C1 segment of cervical spinal cord (tissue), 14 donors: Measurements from ENCODE around the gene RARA.

Experiments used
- DNase-seq, 14 donors: peaks; one replicate each; lab custom pipeline; 2025; lab: John Stamatoyannopoulos, UW

The RARA gene

DNA sequence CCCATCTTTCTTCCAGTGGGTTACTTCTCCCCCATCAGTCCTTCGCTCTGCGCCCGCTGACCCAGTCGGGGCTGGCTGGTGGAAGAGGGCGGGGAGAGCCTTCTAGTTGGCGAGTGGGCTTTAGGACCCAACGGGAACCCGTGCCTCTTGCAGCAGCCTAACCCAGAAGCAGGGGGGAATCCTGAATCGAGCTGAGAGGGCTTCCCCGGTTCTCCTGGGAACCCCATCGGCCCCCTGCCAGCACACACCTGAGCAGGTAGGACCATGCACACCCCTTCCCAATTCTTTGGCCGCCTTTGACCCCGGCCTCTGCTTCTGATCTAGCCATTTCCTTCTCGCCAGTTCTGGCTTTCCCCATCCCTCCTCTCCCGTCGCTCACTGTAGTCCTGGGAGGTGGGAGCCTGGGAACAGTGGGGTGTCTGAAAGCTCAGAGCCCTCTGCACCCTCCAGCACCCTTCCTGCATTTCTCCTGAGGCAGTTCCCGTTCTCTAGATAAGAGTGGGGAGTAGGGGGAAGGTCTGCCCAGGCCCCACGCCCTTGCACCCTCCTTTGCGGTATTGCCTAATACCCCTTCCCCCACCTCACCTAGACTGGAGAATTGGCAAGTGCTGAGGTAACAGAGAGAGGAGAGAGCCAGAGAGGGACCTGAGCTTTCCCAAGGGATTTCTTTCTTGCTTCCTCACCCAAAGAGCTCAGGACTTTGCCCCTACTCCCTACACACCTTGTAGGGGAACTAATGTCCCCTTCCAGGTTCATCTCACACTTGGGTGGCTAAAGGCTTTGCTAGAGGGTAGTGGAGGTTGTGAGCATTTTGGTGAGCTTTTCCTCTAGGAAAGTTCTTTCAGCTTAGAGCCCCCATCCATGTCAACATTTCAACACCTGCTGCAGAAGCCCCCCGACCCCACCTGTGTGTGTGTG lies at the start of gene RARA:
Gene RARA (plus strand): TSS at position 150 of the 918 bp plus-strand sequence. CDS start 22,039 bp downstream, outside the sequence.
- DNase-seq, result peak in 4 of 14 donors; percentile 18 to 88 (median 32)

DNA sequence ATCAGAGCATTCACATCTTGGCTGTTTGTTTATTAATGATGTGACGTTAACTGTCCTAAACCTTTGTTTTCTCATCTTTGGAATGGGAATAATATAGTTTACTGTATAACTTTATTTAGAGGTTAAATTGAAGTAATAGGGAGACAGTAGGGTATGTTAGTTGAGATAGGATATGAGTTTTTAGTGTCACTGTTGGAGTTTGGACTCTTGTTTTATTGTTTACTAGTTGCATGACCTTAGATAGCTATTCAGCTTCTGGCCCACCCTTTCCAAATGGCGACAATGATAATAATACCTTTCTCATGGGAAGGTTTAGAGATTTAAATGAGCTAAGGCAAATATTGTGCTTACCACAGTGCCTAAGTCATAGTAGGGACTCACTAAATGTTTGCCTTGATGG lies 49.5 kb upstream of the RARA start:
- no peak for DNase-seq

GRCh38 chr17:40260528-40260927 lies 48.5 kb upstream of the RARA start:
- DNase-seq, result no peak

DNA sequence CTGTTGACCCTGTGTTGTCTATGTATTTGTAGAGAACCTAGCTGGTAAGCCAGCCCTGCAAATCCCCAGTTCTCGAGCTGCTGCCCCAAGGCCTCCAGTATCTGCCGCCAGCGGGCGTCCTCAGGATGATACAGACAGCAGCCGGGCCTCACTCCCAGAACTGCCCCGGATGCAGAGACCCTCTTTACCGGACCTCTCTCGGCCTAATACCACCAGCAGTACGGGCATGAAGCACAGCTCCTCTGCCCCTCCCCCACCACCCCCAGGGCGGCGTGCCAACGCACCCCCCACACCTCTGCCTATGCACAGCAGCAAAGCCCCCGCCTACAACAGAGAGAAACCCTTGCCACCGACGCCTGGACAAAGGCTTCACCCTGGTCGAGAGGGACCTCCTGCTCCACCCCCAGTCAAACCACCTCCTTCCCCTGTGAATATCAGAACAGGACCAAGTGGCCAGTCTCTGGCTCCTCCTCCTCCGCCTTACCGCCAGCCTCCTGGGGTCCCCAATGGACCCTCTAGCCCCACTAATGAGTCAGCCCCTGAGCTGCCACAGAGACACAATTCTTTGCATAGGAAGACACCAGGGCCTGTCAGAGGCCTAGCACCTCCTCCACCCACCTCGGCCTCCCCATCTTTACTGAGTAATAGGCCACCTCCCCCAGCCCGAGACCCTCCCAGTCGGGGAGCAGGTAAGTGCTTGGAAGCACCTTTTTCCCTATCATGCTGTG lies 44.4 kb upstream of the RARA start:
- DNase-seq, result no peak

DNA sequence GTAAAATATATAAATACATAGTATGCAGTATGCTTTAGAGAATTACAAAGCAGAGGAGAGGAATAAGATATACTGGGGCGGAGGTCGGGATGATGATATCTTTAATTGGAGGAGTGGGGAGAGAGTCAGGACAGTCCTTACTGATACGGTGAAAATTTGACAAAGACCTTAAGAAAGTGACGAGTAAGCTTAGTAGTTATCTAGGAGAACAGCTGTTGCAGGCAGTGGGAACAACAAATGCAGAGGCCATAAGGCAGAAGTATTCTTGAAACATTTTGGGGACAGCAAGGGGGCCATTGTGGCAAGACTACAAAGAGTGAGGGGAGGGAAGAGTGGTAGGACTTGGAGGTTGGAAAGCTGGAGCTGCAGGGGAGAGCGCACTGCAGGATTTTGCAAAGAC lies 43.6 kb upstream of the RARA start:
- DNase-seq, result no peak

GRCh38 chr17:40266882-40267281 lies 42.1 kb upstream of the RARA start:
- no peak for DNase-seq

- no peak for DNase-seq
These were observed 40.8 kb upstream of the RARA start for GRCh38 chr17:40268141-40268712.

DNA sequence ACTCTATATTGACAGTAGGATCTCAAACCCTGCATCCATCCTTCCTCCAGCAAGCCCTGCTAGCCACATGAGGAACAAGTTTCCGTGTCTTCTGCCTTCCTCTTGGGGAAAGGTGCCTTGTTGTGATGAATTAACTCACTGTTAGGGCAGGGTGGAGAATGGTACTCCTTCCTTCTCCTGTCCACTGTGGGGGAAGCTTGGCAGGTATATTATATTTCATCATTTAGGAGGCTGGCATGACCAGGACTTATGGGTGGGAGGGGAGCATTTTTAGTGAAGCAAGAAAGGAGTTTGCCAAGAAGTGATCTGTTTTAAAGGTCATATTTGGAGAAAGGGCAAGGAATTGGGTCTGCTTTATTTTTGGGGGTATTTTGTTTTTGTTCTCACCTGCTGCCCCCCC lies 30.6 kb upstream of the RARA start:
- no peak for DNase-seq

GRCh38 chr17:40279402-40279801 lies 29.6 kb upstream of the RARA start:
- DNase-seq, result no peak

GRCh38 chr17:40281663-40282062 lies 27.3 kb upstream of the RARA start:
- no peak for DNase-seq

- no peak for DNase-seq
These were observed 25.3 kb upstream of the RARA start for GRCh38 chr17:40283662-40284061.

DNA sequence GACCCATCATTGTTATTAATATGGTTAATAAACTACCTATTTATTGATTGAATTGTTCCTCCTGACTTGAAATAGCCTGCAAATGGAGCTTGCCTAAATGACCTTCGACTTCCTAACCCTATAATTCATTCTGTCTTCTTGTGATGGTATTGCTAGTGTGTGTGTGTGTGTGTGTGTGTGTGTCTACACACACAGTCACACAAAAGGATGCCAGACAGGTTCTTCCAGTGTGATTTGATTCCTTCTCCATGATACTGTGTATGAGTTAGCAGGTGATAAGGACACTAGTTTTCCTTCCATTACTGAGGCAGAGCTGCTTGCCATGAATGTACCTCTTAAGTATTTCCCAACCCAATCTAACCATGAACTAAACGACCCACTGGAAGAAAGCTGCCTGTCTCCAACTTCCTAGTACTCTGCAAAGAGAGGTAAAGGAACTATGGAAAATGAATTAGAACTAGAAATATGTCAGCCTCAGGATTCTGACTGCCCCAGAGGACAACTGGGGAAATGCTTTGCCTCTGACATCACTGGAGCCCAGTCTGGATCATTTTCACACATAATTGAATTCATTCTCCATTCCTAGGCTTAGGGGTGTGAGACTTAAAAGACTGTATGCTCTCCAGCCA lies 24.8 kb upstream of the RARA start:
- DNase-seq, result no peak

- no peak for DNase-seq
These were observed 22.5 kb upstream of the RARA start for GRCh38 chr17:40286473-40286872.

DNA sequence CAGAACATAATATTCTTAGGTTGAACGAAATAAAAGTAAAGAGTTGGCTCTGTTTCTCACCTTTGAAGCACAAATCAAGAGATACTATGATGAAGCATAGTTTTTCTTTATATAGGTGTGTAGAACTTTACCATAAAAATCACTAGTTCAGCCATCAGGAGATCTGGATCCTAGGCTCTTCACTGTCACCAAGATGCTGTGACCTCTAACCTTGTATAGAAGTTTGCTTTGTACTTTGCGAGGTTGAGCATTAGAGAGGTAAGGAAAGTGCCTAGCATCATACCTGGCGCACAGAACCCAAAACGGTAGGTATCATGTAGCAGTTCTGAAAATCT lies 21.9 kb upstream of the RARA start:
- no peak for DNase-seq

DNA sequence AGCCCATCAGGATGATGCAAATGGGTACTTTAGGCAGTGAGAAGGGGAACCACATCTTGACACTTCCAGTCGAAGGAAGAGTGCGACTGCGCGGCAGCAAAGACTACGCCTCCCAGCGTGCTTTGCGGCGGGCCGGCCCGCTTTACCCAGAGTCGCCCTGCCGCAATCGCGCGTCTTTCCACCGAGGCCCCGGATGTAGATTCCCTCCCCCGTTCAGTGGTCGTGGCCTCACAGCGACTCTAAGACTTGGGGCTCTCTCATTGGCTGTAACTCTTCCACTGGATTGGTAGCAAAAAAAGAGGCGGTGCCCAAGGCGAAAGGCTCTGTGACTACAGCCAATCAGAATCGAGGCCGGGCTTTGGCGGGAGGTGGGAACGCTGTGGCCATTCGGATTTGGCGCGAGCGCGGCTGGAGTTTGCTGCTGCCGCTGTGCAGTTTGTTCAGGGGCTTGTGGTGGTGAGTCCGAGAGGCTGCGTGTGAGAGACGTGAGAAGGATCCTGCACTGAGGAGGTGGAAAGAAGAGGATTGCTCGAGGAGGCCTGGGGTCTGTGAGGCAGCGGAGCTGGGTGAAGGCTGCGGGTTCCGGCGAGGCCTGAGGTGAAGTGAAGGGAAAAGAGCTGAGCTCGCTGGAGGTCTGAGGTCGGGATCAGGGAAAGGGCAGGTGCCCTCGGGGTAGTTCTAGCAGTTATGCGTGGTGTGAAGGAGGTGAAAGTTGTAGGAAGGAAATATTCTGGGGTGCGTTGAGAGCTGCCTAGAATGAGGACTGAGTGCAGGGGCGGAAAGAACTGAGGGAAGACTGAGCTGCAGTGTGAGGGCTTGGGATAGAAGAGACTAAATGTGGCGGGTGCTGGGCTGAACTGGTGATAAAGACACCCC lies 21.2 kb upstream of the RARA start, which contains the start of gene CDC6:
Gene CDC6 (plus strand): TSS at position 386 of the 876 bp plus-strand sequence. CDS start 1,542 bp downstream, outside the sequence.
- peak; percentile 85 to 99 (median 98) for DNase-seq

DNA sequence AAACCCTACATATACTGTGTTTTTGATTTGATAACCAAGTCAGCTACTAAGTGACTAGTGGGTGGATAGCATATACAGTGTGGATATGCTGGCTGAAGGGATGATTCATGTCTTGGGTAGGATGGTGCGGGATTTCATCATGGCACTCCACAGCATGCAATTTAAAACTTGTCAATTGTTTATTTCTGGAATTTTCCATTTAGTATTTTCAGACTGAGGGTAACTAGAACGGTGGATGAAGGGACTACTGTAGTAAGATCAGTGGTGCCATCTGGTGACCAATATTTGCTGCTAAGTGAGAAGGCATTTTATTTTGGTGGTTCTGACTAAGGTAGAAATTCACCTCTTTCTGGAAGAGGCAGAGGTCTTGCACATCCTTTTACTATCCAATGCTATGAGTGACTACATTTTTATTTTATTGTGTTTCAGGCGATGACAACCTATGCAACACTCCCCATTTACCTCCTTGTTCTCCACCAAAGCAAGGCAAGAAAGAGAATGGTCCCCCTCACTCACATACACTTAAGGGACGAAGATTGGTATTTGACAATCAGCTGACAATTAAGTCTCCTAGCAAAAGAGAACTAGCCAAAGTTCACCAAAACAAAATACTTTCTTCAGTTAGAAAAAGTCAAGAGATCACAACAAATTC lies 18.2 kb upstream of the RARA start:
- DNase-seq, result peak in 1 of 14 donors; percentile 15

DNA sequence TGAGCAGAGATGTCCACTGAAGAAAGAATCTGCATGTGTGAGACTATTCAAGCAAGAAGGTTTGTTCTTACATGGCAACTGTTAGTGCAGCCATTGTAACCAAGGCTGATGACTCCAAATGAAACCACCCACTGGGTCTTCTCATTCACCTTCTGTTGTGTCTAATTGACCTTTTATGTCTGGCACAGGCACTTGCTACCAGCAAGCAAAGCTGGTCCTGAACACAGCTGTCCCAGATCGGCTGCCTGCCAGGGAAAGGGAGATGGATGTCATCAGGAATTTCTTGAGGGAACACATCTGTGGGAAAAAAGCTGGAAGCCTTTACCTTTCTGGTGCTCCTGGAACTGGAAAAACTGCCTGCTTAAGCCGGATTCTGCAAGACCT lies 17.7 kb upstream of the RARA start:
- no peak for DNase-seq

- DNase-seq, result no peak
These were observed 15.6 kb upstream of the RARA start for GRCh38 chr17:40293363-40293762.

DNA sequence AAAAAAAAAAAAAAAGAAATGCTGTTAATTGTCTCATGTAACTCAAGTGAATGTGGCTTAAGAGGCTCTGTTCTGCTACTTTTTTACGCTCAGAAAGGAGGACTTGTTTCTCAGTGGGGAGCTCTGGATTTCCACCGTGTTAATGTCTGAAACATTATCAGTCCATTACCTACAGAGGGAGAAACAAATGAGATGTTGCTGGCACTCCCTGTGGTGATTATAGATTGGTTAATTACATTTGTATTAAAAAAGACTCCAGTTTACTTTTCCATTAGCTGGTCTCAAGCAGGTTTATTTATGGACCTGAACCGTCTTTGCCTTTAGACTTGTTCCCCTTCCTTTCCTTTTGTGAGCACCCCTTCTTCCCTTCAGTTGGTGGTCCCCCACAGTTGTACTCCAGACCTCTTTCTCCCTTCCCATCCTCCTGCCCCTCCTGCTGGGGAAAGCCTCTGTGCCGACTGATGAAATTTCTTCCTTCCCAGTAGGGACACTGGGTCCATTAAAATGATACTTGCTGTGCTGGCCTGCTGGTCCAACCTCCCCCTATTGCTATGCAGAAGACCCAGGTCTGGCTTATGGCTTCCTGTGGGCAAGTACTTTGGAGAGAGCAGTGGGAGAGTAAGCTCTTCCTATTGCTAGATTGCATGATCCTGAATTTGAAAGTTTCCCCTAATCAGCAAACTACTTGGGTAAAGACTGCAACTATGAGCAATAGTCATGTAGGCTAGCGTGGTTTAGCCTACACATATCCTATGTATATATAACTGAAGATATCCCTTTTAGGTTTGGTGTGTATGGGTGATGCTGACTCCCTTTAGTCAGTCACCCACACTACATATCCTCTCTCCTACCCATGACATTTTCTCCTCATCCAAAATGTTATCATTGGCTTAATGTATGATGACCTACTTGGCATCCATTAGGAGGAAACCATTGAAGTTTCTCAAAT lies 13.2 kb upstream of the RARA start:
- DNase-seq, result no peak
